HG03025 (cell line): Measurements from ENCODE around the gene SLC39A11.

ENCODE experiments used
- ATAC-seq: cut with Tn5 transposase; IDR thresholded peaks from one replicate; pipeline ENCODE4 v1.9.1; 2021; ENCODE audit warnings: mild to moderate bottlenecking, moderate library complexity; ENCODE audit not compliant: unreplicated experiment, low FRiP score

SLC39A11 gene

DNA sequence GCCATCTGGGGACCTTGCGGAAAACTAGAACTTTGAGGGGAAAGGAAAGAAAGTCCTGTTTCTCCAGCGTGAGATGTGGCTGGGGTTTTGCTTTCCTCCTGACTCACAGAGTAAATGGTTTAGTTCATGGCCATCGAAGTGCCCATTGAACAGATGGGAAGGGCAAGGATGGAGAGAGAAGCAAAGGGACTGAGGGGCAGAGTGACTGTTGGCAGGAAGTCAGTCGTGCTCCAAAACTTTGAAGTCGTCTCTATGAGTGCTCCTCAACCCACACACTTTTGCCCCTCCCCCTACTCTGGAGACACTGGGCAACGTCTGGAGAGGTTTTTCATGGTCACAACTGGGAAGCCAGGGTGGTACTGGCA, 476.9 kb downstream of the SLC39A11 start:
- ATAC-seq, result no peak

DNA sequence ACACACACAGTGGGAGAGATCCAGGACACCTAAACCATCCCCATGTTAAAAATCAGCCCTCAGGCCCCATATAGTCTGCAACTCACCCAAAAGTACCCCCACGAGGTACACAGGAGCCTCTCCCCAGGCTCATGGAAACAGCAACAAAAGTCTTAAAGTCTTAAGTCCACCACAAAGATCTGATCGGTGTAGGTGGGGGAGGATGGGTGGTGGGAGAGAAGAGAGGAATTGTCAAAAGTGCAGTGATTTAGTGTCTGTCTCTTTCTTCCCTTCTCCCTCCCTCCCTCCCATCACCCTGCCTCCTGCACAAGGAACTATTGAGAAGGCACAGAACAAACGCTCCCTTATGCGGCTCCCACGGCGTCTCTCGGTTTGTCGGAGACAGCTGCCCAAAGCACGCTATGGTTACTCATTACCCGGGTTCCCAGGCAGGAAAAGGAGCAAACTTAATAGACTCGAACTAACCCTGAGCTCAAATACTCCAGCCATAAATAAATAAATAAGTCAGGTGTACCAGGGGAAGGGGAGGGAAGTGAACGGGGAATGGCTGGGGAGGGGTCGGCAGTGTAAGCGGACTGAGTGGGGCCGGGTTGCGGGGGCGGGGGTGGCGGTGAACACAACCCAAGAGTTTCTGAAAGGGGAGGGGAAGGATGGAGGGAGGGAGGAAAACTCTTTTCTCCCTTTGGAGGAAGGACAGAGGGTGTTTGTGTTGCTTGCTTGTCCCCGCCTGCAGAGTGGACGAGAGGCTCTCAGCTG, 477.4 kb downstream of the SLC39A11 start:
- ATAC-seq, result no peak

DNA sequence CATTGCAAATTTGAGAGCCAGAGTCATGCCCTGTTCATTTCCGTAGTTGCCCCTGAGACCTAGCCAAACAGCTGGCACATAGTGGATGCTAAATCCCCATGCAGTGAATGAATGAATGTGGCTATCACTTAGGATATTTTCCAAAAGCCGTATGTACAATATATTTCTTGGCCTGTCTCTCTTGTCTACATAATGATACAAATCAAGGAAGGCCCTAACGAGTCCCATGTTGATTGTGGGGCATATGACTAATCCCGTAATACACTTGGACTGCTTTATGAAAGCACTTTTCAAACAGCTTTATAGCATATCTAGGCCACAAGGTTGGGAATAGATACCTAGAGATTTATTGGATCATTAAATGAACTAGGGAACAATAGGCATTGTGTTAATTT, 478.0 kb downstream of the SLC39A11 start:
- no peak for ATAC-seq

DNA sequence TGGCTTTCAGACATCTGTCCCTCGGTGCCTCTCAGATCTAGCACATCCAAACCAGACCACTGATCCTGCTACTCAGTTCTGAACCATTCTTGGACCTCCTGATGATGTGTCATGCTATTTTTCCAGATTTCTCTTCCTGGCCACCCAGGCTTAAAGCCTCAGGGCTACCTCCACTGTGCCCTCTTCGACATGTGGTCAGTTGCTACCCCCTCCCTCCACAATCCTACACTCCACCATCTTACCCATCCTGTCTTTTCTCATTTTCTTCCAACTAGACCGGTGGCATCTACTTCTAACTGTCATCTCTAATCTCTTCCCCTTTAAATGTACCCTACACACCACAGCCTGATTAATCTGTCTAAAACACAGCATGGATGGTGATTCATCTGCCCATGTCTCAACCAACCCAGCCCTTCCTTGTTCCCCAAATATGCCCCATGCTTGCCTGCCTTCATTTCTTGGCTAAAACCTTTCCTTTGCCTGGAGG, 478.6 kb downstream of the SLC39A11 start:
- no peak for ATAC-seq

DNA sequence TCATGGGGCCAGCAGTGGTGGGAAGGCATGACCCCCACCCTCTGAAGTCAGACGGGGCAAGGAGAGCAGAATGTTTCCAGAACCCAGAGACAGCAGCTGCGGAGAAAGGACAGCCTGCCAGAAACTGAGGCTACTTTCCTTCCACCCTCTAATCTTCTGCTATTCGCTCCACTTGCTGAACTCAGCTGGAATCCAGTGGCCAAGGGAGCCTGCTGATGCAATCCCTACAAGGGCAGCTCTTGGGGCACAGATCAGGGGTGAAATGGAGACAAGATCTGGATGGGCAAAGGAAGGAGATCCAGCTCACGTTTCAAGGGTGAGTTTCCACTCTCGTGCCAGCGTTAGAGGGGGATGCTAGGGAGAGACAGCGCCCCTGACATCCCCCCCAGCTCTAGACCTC, 479.1 kb downstream of the SLC39A11 start:
- ATAC-seq, result no peak

DNA sequence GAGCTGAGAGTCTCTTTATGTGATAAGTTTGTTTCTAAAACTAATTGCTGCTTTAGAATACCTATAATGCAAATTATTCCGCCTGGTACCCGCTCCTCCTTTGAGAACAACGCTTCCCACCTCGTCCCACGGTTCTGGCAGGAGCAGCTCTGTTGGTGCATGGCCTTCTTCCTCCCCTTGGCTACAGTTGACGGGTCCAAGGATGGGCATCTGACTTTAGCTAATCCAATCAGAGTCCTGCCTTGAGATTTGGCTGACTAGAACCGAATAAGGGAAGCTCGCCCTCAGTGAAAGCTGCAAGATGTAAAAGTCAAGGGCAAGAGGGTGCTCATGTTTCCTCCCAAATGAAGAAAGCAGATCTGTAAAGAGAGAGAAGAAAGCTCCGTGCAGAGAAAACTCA, 481.3 kb downstream of the SLC39A11 start:
- no peak for ATAC-seq

DNA sequence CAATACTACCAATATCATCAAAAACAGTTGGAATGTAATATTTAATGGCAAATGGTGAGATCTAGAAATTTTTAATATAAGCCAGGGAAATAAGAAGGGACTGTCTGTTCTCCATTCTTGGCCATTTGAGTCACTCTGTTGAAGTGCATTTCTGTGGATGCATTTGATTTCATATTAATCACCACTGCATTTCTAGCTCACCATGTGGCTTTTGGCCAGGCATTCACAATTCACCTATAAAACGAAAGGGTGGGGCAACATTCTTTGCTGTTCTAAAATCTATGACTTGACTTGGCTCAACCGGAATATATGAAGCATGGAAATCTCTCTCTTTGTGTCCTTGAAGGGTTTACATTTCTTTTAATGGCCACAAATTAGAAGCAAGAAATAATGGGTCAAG, 483.0 kb downstream of the SLC39A11 start:
- no peak for ATAC-seq

DNA sequence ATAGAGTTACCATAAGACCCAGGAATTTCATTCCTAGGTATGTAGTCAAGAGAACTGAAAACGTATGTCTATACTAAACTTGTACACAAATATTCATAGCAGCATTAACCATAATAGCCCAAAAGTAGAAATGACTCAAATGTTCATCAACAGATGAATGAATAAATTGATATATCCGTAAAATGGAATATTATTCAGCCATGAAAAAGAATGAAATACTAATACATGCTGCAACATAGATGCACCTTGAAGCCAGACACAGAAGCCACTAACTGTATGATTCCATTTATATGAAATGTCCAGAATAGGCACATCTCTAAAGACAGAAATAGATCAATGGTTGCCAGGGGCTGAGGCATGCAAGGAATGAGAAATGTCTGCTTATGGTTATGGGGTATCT, 484.1 kb downstream of the SLC39A11 start:
- no peak for ATAC-seq

DNA sequence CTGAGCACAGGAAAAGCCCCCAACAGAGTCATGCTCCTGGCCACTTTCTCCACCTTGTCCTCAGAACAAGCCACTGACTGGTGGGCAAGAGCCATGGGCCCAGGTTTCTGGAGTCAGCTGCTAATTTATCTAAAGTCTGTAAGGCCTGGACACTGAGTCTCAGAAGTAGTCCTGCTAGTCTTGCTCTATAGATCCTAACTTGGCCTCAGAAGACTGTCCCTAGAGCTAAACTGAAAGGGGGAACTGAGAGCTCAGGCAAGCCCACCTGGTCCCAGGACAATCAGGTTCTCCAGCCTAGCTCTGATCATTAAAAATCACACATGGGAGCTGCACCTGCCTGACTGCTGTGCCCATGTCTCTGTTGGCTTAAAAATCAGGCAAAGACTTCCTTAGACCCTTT, 485.8 kb downstream of the SLC39A11 start:
- ATAC-seq, result no peak

DNA sequence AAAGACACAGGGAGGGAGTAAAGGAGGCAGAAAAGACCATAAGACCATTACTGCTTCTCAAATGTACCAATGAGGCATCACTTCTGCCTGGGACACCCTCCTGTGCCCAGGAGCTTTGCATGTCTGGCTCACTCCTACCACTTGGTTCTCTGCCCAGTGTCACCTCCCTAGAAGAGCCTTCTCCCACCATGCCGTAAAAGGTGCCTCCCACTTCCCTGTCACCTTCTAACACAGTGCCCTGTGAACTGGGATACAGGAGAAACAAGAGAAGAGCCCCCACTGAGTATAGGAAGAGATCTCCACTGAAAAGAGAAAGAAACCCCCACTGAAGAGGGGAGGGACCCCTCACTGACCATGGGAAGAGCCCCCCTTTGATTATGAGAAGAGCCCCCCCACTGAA, 486.9 kb downstream of the SLC39A11 start:
- ATAC-seq, result no peak

DNA sequence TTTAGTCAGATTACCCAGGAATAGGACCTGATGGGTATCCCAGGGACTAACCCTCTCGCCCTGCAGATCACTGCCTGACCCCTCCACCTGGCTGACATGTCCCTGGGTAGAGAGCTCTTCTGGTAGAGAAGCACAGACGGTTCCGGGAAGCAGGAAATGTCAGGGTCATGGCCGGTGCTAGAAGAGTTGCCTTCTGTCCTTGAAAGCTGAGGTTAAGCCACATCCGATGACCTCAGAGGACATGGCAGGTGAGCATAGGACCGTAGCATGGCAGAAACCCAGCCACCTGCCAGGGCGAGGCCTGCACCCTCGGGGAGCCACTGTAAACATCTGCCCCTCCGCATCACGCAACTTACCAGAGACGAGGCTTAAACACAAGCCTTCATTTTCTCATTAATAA, 488.0 kb downstream of the SLC39A11 start:
- no peak for ATAC-seq

DNA sequence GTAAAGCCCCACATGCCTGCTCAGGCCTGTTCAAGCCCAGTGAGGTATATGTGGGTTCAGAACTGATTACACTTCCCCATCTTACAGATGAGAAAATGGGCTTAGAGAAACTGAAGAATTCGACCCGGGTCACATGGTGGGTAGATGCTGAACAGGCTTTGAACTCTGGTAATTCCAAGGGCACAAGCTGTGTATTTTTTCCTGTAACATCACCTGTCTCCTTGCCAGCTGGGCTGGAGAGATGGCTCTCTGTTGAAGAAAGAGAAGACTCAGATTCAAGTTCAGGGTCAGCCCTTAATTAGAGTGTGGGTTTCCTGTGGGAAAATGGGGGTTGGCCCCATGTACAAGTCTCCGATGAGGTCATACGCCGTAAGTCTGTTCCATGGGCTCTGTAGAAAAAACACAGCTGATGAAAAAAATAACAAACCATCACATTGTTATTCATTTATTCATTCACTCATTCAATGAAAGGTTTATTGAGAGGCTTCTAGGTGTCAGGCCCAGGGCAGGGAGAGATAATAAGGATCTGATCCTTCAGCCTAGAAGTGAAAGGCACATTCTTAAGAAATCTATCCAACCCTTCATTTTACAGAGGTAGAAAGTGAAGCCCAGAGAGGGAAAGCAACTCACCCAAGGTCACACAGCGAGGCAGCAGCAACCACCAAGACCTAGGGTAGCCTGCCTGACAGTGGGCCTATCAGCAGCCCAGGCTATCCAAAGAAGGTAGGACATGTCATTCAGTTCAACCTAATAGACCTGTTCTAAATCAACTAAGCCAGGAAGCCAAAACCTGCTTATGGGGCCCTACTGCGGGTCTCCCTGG, 488.9 kb downstream of the SLC39A11 start:
- ATAC-seq, result no peak

DNA sequence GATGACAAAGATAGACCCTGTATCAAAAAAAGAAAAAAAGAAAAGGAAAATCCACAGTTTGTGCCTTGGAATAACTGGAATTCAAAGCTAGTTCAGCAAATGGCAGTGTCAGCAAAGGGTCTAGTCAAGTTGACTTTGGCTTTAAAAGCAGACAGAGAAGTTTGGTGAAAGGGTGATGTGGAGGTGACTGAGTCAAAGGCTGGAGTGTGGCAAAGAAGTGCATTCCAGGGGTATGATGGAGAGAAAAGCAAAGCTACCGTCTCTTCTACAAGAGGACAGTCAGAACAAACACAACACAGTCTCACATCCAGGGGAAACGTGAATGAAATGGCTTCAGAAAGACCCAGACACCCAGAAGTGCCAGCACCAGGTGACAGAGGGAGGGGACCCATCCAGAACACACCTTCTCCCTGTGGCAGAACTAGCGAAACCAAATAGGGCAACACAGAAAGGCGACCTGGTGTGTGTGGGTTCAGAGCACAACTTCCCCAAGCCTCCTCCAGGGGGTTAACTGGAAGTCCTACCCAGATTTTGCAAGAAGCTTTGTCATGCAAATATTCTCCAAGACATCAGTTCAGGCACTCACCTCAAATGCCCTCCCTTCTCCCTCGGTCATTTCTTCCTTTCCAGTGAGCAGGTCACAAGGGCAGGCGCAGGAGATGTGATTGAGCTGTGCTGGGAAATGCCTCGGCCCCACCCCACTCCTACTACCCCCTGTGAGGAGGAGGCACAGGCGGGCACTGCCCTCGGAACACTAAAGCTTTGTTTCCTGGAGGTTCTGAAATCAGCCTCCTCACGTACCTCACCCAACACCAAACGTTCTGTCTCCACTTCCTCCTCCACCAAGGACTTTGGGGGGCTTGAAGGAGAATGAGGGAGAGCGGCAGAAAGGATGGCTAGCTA, 489.7 kb downstream of the SLC39A11 start:
- no peak for ATAC-seq

DNA sequence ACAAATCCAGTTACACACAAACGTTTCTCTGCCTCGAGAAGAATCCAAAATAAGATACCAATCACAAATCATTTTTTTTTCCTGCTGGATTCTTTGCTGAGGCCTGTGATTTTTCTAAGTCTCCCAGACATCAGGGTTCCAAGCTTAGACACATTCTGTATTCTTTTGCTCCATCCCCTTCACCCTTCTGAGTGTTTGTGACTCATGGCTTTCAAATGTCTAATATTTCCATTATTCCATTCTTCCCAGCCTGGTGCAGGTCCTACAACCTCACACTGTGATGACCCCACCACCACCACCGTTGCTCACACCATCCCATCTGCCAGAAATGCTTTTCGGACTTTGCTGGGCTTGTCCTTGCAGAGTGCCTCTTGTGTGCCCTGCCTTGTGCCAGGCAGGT, 491.6 kb downstream of the SLC39A11 start:
- no peak for ATAC-seq

DNA sequence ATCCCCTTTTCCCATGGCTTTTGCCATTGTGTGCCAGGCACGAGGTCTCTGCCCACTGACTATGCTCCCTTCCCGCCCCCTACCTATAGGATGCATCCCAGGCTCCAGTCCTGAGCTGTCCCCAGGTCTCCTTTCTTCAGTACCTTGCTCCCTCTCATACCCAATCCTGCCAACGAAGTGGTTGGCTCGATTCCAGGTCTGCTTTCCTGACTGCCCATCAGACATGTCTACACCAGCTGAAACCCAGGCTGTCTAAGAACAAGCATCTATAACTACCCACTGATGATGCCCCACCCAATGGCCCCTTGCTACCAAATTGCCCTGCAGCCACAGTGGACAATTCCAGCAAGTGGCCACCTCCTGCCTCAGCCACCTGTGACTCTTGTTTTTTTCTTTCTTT, 492.6 kb downstream of the SLC39A11 start:
- ATAC-seq, result no peak

DNA sequence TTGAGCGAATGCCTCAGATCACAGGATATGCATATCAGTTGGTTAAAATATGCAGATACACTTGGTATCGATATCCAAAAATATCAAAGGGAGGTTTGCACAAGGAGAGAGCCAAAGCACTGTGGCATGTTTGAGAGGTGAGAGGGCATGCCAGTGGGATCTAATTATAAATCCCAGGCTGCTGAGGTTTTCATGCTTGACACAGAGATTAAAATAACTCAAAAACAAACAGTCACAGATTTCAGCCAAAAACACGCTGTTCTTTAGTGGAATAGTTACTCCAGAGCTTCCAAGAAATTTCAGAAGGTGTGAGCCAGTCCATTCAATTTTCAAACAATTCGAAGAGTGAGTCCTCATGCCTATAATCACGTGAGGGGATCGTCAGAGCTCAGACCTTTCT, 493.8 kb downstream of the SLC39A11 start:
- no peak for ATAC-seq

DNA sequence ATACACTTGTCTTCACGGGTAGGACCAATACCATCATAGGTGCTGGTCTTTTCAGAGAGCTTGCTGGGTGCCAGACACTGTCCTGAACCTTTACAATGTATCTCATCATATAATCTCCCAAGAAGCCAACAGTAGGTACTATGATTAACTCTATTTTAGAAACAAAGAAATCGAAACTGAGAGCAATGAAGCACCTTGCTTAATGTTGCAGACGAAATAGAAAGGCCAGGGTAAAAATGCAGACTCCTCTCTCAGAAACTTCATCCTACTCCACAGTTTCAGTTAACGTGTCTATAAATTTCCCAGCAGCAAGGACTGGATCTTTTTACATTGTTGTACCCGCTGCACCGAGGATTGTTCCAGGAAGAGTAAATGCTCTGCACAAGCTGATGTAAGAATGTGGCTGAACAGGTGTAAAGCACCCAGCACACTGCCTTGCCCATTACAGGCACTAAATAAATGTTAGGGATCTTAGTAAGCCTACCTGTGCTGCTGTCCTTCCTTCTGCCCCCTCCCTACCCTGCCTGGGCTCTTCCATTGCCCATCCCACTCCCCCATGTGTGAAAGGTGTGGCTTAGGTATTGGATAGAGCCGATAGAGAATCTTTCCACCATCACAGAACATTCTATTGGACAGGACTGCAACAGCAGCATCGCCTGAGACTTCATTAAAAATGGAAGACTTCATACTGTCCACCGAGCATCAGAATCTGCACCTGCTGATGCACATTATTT, 495.0 kb downstream of the SLC39A11 start:
- no peak for ATAC-seq
